Tibial artery (tissue), 4 donors: ENCODE data around the gene EIF2D.
A peak's percentile ranks its signal among the peaks of the same experiment; 100 is the strongest.
"Not testable (repeated sequence)": the region's sequence is repeated elsewhere in the genome, so short reads cannot be mapped to it uniquely, and the experiment has no call there.

Experiments used
- DNase-seq, 2 donors: peaks; one replicate each; pipeline ENCODE4 v3.0.0-alpha.2; 2019
- H3K27ac ChIP-seq, 2 donors: fragments of 200-600 bp; sonication (generic) in 1 of 2; 1 replicate in 1 of 2; 2 replicates in 1 of 2; pipeline ENCODE4 v1.5.1; 2018 to 2019; ENCODE audit warnings: mild to moderate bottlenecking in 1 of 2
- H3K27me3 ChIP-seq, 2 donors: fragments of 200-600 bp; sonication (generic) in 1 of 2; one replicate each; pipeline versions ENCODE4 v1.5.1 to v1.6.0; 2016 to 2019
- H3K36me3 ChIP-seq, 3 donors: fragments of 200-600 bp; sonication (generic) in 2 of 3; one replicate each; pipeline ENCODE4 v1.5.1; 2016 to 2019; ENCODE audit warnings: mild to moderate bottlenecking in 2 of 3
- H3K4me1 ChIP-seq, 4 donors: fragments of 200-600 bp; sonication (generic) in 2 of 4; 1 replicate in 3 of 4; 2 replicates in 1 of 4; pipeline ENCODE4 v1.5.1; 2016 to 2019
- H3K4me3 ChIP-seq, 2 donors: fragments of 200-600 bp; sonication (generic) in 1 of 2; 1 replicate in 1 of 2; 2 replicates in 1 of 2; pipeline ENCODE4 v1.5.1; 2018 to 2019; ENCODE audit warnings: mild to moderate bottlenecking in 2 of 2
- H3K9me3 ChIP-seq, 3 donors: fragments of 200-600 bp; sonication (generic) in 1 of 3; one replicate each; pipeline ENCODE4 v1.5.1; 2016 to 2019
- CTCF ChIP-seq, 2 experiments: fragments of 200-600 bp in 1 of 2; fragments of 450-650 bp in 1 of 2; IDR thresholded peaks; one replicate each; pipeline ENCODE4 v1.5.1; 2017 to 2019; ENCODE audit warnings: antibody characterized with exemption in 2 of 2, mild to moderate bottlenecking in 1 of 2, moderate library complexity in 1 of 2
- intact Hi-C: fragments of 100-400 bp; cut with DNase I; formaldehyde crosslinking; loops from one replicate; pipeline ENCODE4 v1.15.0; 2023; ENCODE audit warnings: low total_unique reads

Gene EIF2D

GRCh38 chr1:206634365-206635079 lies 22.3 kb upstream of the EIF2D start:
- H3K27me3 ChIP-seq, result no peaks in the 10 kb centered on the region
- DNase-seq, result peak; percentile 95
- intact Hi-C loops, result loop anchor here (2.0 to 10.0 kb wide), 3 partner anchors 30 to 278 kb away; no protein-coding TSS in a partner anchor
- H3K27ac ChIP-seq, result peak overlapping the region; percentile 87 to 90
- no peaks in the 10 kb centered on the region for H3K9me3 ChIP-seq
- TF ChIP-seq CTCF (IDR thresholded peaks at IDR 0.05), result peak; percentile 81 to 90
- peak overlapping the region; percentile 98 to 99 for H3K4me3 ChIP-seq
- peaks cover 0 to 27% (median 12%) of the 10 kb centered on the region in 4 donors for H3K4me1 ChIP-seq
- no peaks in the 10 kb centered on the region for H3K36me3 ChIP-seq

- no peak for TF ChIP-seq CTCF (IDR thresholded peaks at IDR 0.05)
- Histone ChIP-seq H3K9me3 (no peaks in the 10 kb centered on the region), H3K27me3 (no peaks in the 10 kb centered on the region), H3K4me3 (no peak overlapping the region), H3K4me1 (peaks cover 0 to 27% (median 12%) of the 10 kb centered on the region in 4 donors), H3K27ac (peak overlapping the region; percentile 20 to 23), H3K36me3 (no peaks in the 10 kb centered on the region)
- intact Hi-C loops, result loop anchor here (2.0 to 10.0 kb wide), 3 partner anchors 31 to 279 kb away; no protein-coding TSS in a partner anchor
- DNase-seq, result peak in 1 of 2 donors; percentile 42
These were observed 21.4 kb upstream of the EIF2D start for GRCh38 chr1:206633708-206634121.

GRCh38 chr1:206631085-206631509 lies 18.8 kb upstream of the EIF2D start:
- Histone ChIP-seq H3K27me3 (no peaks in the 10 kb centered on the region), H3K4me1 (peaks cover 0 to 18% (median 9%) of the 10 kb centered on the region in 4 donors), H3K9me3 (no peaks in the 10 kb centered on the region), H3K27ac (no peak overlapping the region), H3K4me3 (no peak overlapping the region), H3K36me3 (no peaks in the 10 kb centered on the region)
- intact Hi-C loops, result loop anchor here (5.0 to 10.0 kb wide), 2 partner anchors 174 to 281 kb away; no protein-coding TSS in a partner anchor
- peak; percentile 16 to 26 for TF ChIP-seq CTCF (IDR thresholded peaks at IDR 0.05)
- peak in 1 of 2 donors; percentile 46 for DNase-seq

- no peak for DNase-seq
- TF ChIP-seq CTCF (IDR thresholded peaks at IDR 0.05), result no peak
- Histone ChIP-seq H3K36me3 (no peaks in the 10 kb centered on the region), H3K27me3 (no peaks in the 10 kb centered on the region), H3K27ac (no peak overlapping the region), H3K9me3 (no peaks in the 10 kb centered on the region), H3K4me1 (peaks cover 0 to 5% (median 0%) of the 10 kb centered on the region in 4 donors), H3K4me3 (no peak overlapping the region)
- intact Hi-C loops, result no loop called here
These were observed 16.7 kb upstream of the EIF2D start for GRCh38 chr1:206628916-206629315.

- H3K4me3 ChIP-seq, H3K4me1 ChIP-seq, intact Hi-C loops, DNase-seq, H3K36me3 ChIP-seq, H3K9me3 ChIP-seq, H3K27me3 ChIP-seq, H3K27ac ChIP-seq: not testable (repeated sequence)
These were observed 14.1 kb upstream of the EIF2D start for GRCh38 chr1:206626396-206626795.

GRCh38 chr1:206609229-206609991 lies 2.9 kb downstream of the EIF2D start:
- peaks cover 20 to 63% (median 61%) of the 10 kb centered on the region in 3 donors for H3K36me3 ChIP-seq
- DNase-seq, result no peak
- H3K9me3 ChIP-seq, result no peaks in the 10 kb centered on the region
- intact Hi-C loops, result no loop called here
- H3K4me1 ChIP-seq, result peaks cover 0 to 14% (median 9%) of the 10 kb centered on the region in 4 donors
- H3K27me3 ChIP-seq, result no peaks in the 10 kb centered on the region
- H3K27ac ChIP-seq, result no peak overlapping the region
- H3K4me3 ChIP-seq, result no peak overlapping the region
- TF ChIP-seq CTCF (IDR thresholded peaks at IDR 0.05), result no peak
